AG10803 (cell line): ENCODE measurements around the gene CAMKK1.

Experiments used
- DNase-seq: peaks from one replicate; pipeline ENCODE4 v3.0.0; 2010; ENCODE audit warnings: low read depth
- H3K4me3 ChIP-seq: 2 replicates; pipeline ENCODE4 v1.5.1; 2011; ENCODE audit warnings: mild to moderate bottlenecking, low read length, control low read depth
- TF ChIP-seq, protein P1 (sequence below): conservative IDR thresholded peaks from 2 replicates; pipeline ENCODE4 v1.5.1; 2011; ENCODE audit warnings: mild to moderate bottlenecking, low read length, control low read depth, inconsistent platforms

CAMKK1 gene

DNA sequence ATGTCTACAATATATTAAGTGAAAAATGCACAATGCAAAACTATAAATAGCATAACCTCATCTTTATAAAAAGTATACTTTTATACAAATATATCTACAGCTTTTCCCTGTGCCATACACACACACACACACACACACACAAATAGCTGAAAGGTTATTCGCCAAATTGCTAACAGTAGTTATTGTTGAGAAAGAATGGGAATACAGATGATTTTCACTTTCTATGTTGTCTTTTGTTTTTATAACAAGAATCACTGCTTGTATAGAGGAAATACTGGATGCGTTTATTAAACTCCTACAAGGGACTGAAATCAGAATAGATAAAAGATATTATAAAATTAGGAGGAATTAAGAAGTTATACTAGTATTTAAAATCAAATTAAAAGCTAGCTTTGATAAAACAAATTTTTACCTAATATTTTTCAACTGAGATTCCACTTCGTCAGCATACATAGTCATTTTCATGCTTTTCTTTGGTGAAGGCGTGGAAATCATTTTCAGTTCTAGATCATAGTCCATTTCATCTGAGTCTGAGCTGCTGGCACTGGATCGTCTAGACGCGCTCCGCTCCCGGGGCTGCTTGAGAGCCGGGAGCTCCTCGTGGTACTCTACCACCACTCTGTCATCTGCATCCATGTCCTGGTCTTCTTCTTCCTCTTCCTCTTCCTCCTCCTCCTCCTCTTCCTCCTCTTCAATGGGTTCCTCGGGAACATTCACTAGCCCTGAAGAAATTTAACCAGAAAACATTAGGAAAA is 74.8 kb downstream of the CAMKK1 start:
- TF ChIP-seq, protein P1, sequence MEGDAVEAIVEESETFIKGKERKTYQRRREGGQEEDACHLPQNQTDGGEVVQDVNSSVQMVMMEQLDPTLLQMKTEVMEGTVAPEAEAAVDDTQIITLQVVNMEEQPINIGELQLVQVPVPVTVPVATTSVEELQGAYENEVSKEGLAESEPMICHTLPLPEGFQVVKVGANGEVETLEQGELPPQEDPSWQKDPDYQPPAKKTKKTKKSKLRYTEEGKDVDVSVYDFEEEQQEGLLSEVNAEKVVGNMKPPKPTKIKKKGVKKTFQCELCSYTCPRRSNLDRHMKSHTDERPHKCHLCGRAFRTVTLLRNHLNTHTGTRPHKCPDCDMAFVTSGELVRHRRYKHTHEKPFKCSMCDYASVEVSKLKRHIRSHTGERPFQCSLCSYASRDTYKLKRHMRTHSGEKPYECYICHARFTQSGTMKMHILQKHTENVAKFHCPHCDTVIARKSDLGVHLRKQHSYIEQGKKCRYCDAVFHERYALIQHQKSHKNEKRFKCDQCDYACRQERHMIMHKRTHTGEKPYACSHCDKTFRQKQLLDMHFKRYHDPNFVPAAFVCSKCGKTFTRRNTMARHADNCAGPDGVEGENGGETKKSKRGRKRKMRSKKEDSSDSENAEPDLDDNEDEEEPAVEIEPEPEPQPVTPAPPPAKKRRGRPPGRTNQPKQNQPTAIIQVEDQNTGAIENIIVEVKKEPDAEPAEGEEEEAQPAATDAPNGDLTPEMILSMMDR = no peak
- no peak overlapping the region for H3K4me3 ChIP-seq
- DNase-seq = no peak

DNA sequence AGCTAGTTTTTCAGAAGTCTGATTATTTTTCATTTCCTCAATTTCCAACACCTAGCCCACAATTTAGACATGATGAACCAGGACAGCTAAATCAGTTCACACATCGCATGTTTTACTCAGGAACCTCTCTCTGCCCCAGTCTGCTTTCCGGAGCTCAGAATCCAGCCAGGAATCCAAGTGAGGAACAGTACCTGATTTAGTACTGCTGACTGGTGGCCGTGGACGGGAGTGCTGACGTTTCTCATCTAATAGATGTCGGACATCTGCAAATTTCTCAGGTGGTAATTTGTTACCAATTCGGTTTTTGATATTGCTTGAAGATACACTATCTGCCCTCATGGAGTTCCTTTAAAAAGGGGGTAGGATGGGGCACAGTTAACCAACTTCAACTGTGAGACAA is 76.9 kb downstream of the CAMKK1 start:
- no peak overlapping the region for H3K4me3 ChIP-seq

DNA sequence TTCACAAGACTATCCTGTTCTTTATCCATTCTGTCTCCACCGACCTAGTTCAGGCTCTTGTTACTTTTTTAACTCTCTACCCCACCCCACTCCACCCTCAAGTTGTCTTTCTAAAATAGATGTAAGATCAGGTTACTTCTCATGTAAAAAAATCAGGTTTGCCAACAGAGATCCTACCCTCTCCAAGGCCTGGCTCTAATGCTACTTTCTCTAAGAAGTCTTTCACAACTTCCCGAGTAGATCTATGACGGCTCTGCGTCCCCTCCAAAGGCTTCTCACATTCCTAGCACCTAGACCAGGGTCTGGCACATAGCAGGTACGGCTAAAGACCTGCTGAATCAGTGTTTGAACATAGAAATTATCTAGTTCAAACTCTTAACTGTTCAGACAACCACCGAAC is 77.7 kb downstream of the CAMKK1 start:
- TF ChIP-seq, protein P1 = no peak
- no peak for DNase-seq
- no peak overlapping the region for H3K4me3 ChIP-seq

More for the DNA sequence above, 76.9 kb downstream of the CAMKK1 start:
- TF ChIP-seq, protein P1 = no peak
- DNase-seq = no peak

DNA sequence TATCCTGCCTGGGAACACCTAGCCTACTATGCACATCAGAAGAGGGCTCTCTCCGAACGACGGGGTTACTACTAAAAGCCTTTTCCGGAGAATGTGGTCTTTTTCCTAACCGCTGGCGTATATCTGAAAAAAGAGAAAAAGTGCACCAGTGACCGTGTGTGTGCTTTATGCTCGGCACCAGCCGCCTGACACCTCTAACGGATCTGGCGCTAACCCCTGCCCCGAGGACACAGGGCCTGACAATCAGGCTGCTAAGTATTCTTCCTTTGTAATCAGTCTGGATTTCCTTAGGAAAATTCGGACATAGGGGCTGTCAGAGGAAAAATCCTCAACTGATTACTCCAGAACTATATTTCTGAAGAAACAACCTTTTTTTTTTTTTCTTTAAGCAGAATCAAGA is 78.5 kb downstream of the CAMKK1 start:
- no peak for DNase-seq
- TF ChIP-seq, protein P1 = no peak

DNA sequence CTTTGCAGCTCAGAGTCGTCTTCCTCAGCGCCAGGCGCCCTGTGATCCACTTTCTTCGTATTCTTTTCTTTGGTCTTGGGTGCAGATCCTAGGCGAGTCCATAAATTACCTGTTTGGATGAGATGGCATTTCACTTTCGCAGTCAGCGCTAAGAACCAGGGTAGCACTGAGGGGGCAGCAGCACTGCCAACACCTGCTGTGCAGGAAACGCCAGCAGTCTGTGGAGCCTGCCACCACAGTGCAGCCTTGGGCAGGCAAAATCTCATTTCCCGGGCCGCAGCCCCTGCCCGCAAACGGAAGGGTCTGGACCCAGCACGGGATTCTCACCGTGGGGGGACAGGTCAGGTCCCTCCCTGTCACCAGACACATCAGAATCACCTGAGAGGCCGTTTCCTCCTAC is 79.7 kb downstream of the CAMKK1 start:
- no peak overlapping the region for H3K4me3 ChIP-seq
- TF ChIP-seq, protein P1 = no peak
- DNase-seq = no peak

More for the DNA sequence above, 78.5 kb downstream of the CAMKK1 start:
- no peak overlapping the region for H3K4me3 ChIP-seq

GRCh38 chr17:3812771-3813170 is 80.1 kb downstream of the CAMKK1 start:
- no peak overlapping the region for H3K4me3 ChIP-seq
- TF ChIP-seq, protein P1 = no peak
- no peak for DNase-seq

GRCh38 chr17:3812284-3812683 is 80.6 kb downstream of the CAMKK1 start:
- DNase-seq = no peak
- TF ChIP-seq, protein P1 = no peak
- no peak overlapping the region for H3K4me3 ChIP-seq
